Measurements from ENCODE around the gene ZNF205.
A peak's percentile ranks its signal among the peaks of the same experiment; 100 is the strongest.
"Not testable (repeated sequence)": the region's sequence is repeated elsewhere in the genome, so short reads cannot be mapped to it uniquely, and the experiment has no call there.

ZNF205 gene
- total RNA-seq, result 1.2 to 11.8 (median 4.8) reads per million in 18 experiments

DNA sequence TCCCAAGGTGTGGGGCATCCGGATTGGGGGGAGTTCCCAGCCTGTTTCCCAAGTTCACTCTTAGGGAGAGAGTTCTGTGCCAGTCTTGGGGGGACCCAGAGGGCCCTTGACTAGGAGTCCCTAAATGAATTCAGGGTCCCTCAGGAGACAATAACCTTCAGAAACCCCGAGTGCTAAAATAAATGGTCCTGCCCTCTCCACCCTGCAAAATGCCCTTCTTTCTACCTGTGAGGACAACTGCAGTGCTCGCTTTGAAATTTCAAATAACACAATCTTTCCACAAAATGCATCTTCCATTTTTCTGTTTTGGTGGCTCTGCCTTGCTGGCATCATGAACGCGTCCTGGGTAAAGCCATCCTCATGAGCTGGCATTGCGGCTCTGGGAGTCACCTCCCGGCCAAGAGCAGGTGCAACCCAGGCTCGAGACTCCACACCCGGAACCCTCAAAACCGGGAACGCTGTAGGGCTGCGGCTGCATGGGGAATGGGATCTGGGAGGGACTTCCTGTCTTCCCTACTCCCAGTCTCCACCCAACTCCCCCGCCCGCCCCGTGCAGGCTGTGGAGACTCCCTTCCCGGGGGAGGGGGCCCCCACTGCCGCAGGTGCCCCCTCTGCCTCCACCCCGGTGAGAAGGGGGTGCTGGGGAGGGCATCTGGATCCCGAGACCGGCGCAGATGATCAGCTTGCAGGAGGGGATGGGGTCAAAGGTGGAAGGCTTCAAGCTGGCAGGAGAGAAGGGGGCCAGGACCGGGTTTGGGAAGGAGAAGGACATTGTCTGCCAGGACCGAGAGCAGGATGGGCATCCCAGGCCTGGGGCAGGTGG lies at the start of gene ZNF205:
Gene ZNF205 (plus strand): TSS at position 529 of the 823 bp plus-strand sequence. CDS start 845 bp downstream, outside the sequence.
- DNase-seq, result peak; percentile 31 to 50

DNA sequence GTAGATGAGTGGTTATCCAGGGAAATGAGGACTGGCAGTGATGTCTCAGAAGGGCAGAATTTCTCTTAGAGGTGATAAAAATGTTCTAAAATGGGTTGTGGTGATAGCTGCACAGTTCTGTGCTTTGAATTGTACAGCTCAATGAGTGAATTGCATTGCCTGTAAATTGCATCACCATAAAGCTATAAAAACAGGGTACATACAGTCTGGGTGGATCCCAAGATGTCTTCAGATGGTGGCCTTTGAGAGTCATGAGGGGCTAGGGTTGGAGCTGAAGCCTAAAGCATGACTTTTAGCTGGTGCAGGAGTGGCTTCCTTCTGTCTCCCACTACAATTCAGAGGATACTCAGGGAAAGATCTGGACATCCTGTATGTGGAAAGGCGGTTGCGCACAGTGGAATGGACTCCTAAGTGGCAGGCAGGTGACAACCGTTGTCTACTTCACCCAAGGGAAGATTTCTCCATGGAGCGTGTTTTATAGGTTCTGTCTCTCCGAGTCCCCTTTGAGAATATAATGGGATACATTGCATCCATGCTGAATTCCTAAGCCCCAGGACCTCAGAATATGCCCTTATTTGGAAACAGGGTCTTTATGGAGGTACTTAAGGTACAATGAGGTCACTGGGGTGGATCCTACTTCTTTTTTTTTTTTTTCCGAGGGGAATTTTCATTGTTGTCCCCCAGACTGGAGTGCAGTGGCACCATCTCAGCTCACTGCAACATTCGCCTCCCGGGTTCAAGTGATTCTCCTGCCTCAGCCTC lies 48.6 kb upstream of the ZNF205 start:
- no peak for DNase-seq

DNA sequence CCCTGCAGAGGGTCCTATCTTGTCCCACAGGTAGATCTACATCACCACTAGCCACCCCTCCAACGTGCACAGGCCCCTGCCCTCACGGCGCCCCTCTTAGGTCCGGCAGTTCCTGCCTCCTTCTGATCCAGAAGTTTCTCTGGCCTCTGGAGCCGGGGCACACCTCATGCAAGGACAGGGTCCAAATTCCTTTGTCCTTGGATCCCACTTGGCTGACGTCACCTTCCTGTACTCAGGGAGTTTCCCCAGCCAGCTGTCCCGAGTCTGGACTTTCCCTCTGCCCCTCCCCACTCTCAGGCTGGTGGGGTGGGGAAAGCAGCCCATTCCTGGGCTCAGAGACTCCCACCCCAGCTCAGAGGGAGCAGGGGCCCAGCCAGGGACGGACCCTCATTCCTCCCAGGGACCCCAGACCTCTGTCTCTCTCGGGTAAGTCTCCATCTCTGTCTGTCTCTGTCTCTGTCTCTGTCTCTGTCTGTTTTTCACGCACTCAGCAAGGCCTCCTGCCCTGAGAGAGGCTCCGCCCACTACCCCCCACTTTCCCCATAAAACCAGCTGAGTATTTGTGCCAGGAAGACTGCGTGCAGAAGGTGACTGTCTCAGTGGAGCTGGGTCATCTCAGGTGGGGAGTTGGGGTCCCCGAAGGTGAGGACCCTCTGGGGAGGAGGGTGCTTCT lies 47.2 kb upstream of the ZNF205 start, which contains the start of gene IL32:
Gene IL32 (plus strand): TSS at position 572 of the 673 bp plus-strand sequence. CDS start 172 bp downstream, outside the sequence.
- DNase-seq, result no peak

DNA sequence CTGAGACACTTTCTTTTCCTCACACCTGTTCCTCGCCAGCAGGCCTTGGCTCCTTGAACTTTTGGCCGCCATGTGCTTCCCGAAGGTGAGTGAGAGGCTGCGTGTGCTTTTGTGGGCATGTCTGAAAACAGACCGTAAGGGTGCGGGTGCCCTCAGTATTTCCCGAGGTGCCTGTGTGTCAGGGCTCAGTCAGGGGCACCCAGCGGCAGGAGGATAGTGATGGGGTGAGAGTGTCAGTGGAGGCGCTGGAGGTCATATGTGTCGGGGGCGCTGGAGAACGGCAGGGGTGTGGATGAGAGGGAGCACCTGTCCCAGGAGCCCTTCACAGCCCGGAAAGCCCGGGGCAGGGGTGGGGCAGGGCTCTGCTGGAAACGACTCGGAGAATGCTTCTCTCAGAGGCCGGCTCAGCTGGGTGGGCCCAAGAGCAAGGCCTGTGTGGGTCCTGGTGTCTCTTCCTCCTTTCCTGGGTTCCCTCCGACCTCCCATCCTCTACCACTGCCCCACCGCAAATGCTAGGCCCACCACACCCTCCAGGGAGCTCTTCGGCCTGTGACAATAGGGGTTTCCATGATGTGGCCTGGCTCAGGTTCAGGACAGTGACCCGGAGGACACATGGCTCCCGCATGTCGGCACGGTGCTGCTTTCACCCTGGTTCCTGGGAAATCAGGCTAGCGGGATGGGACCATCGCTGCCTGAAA lies 46.5 kb upstream of the ZNF205 start:
- no peak for DNase-seq

DNA sequence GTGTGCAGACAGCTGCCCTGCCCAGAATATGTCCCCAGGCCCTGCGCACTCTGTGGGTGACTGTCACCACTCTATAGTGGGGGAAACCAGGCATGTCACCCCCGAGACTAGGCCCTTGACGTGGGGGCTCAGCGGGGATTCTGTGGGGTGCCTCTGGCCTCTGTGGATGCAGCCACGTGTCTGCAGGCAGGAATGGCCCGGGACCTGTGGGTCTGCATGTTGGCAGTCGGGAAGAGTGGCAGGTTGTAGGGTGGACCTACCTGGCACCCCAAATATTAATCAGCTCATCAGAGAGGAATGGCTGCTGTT lies 46.0 kb upstream of the ZNF205 start:
- no peak for DNase-seq

DNA sequence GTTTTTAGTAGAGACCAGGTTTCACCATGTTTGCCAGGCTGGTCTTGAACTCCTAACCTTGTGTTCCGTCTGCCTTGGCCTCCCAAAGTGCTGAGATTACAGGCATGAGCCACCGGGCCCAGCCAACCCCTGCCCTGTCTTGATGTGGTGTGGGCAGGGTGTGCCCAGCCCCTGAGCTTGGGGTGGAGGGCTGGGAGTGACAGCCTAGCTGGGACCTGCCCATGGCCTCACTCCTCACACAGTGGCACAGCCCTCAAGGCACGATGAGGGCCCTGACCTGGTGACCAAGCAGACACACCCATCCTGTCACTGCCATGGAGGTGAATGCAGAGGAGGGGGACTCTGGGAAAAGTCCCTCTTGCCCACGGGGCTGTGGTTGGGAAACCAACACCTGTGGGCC lies 43.9 kb upstream of the ZNF205 start:
- DNase-seq, result no peak

DNA sequence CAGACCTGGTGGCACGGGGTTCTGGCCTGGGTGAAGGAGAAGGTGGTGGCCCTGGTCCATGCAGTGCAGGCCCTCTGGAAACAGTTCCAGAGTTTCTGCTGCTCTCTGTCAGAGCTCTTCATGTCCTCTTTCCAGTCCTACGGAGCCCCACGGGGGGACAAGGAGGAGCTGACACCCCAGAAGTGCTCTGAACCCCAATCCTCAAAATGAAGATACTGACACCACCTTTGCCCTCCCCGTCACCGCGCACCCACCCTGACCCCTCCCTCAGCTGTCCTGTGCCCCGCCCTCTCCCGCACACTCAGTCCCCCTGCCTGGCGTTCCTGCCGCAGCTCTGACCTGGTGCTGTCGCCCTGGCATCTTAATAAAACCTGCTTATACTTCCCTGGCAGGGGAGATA lies 43.2 kb upstream of the ZNF205 start:
- DNase-seq, result not testable (repeated sequence)

DNA sequence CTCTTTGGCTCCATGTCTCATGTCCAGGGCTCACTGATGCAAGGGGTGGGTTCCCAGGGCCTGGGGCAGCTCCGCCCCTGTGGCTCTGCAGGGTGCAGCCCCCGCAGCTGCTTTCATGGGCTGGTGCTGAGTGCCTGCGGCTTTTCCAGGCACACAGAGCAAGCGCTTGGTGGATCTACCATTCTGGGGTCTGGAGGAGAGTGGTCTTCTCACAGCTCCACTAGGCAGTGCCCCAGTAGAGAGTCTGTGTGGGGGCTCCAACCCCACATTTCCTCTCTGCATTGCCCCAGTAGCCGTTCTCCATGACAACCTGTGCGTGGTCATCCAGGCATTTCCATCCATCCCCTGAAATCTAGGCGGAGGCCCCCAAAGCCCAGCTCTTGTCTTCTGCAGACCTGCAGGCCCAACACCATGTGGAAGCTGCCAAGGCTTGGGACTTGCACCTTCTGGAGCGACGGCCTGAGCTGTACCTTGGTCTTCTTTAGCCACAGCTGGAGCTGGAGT lies 41.7 kb upstream of the ZNF205 start:
- no peak for DNase-seq

DNA sequence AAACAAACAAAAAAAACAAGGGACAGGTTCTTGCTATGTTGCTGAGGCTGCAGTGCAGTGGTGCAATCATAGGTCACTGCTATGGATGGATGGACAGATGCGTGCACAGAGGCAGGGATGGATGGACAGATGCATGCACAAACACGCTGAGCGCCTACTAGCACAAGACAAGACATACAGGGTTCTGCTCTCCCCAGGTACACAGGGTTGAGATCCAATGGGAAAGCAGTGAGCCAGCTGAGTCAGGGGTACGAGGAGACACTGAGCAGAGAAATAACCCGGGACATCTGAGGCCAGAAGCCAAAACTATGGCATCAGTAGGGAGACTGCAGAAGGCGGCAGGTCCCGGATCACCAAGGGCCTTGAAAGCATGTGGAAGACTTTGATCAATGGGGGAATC lies 40.7 kb upstream of the ZNF205 start:
- no peak for DNase-seq

DNA sequence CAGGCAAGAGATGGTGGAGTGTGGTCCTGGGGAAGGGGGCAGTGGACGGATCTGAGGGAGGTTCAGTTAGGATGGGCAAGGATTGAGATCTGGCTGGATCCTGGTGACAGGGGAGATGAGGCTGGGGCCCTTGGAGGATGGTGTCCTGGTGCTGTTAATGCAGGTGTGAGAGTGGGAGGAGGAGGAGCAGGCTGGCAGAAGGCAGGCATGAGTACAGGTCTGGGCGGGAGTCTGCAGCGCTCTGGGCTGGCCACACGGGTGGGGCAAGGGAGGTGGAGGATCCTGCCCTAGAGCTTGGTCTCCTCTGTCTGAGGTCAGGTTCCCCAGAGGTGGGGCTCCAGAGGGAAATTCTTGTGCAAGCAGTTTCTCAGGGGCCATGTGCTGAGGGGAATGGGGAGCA lies 40.2 kb upstream of the ZNF205 start:
- DNase-seq, result not testable (repeated sequence)

DNA sequence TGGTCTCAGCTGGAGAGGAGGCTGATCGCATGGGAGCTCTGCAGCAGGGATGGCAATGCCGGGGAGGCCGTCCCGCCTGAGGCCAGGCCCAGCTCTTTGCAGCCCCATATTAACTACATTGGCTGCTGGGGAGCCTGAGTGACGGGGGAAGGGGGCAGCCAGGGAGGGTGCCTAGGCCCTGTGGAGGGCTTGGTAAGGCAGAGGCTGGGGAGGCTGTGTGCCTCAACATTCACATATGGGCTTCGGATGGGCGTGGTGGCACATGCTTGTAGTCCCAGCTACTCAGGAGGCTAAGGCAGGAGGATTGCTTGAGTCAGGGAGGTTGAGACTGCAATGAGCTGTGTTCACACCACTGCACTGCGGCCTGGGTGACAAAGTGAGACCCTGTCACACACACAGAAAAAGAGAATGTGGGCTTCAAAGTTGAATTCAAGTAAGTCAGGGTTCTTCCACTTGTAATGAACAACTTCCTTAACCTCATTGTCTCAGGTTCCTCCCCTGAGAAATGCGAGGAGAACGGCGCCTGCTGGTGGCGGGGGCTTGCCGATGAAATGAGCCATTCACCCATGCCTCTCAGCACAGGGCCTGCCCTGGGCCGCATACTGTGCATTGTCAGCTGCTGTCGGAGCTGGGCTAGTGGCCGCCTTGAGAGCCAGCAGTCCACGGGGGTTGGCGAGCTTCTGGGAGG lies 39.7 kb upstream of the ZNF205 start:
- DNase-seq, result not testable (repeated sequence)

DNA sequence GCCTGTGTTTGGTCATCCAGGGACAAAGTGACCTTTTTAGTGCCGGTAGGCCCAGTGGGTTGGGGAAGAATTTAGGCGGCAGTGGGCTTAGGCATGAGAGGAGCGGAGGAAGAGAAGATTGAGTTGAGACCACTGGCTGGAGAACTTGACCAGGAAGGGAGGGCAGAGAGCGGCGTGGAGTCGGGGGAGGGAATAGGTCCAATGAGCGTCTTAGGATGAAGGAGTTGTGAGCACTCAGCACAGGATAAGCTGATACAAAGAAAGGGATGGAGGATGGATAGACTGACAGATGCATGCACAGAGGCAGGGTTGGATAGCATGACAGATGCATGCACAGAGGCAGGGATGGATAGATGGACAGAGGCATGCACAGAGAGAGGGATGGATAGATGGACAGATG lies 38.9 kb upstream of the ZNF205 start:
- DNase-seq, result no peak

DNA sequence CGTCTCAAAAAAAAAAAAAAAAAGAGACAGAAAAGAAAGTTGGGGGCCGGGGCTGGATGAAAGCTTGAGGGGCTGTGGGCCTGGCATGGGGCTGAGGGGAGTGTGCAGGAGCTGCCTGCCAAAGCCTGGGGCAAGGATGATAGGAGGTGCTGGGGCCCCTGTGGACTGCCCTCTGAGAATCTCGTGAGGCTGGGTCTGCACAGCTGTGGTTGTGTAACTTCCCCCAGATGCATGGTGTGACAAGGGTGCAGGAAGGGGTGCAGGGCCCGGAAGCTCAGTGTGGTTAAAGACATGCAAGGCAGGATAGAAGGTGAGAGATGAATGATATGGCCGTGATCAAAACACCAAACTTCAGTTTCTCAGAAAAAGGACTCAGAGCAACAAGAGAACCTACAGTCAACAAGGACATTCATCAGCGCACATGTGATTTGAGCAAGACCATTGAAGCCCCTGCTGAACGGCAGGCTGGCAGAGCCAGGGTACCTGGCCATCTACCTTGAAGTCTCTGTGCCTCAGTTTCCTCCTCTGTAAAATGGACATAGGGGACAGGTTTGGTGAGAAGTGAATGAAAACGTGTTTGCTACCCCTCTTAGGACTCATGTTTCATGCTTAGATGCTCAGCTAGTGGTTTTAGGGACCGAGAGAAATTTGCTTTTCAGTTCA lies 37.4 kb upstream of the ZNF205 start:
- DNase-seq, result peak in 1 of 2 donors; percentile 8

DNA sequence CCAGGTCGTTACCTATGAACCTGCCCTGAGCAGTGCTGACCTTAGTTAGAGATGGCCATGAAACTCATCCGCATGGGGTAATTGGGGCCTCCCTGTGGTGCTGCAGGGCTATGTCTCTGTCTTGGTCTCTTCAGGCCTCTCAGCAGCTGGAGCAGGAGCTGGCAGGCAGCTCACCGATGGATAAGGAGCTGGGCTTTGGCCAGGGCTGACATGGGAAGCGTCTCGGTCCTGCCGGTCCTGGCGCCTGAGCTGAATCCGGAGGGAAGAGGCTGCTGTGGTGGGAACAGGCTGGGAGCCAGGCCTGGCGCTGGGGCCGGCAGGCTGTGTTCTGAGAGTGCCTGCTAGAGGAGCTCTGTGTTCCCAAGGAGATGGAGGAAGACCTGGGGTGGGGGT lies 36.9 kb upstream of the ZNF205 start:
- DNase-seq, result no peak

DNA sequence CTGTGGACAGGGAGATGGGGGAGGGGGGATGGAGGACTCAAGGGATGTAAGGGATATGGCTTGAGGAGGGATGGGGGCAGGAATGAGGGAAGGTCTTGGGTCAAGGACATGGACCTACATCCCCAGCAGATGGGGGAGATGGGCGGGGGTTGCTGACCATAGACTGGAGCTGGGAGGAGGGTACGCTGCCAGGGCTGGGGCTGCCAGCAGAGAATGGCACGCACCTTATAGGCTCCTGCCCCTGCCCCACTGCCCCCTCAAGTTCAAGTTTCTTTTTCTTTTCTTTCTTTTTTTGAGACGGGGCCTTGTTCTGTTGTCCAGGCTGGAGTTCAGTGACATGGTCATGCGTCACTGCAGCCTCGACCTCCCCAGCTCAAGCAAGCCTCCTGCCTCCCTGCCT lies 36.4 kb upstream of the ZNF205 start:
- DNase-seq, result not testable (repeated sequence)

DNA sequence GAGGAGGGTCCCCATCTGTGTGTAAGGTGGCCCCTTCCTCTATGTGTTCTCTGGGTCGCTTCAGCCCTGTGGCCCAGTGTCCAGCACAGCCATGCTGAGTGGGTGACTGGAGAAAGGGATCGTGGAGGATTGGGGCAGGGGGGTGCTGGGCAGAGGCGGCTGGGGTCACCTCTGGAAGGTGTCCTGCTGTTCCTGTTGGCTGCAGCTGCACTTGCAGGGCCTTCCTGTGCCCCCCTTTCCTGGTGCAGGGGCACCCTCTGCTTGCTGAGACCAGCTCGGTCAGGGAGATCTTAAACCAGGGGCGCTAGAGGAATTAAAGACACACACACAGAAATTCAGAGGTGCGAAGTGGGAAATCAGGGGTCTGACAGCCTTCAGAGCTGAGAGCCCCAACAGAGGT lies 35.8 kb upstream of the ZNF205 start:
- DNase-seq, result no peak

DNA sequence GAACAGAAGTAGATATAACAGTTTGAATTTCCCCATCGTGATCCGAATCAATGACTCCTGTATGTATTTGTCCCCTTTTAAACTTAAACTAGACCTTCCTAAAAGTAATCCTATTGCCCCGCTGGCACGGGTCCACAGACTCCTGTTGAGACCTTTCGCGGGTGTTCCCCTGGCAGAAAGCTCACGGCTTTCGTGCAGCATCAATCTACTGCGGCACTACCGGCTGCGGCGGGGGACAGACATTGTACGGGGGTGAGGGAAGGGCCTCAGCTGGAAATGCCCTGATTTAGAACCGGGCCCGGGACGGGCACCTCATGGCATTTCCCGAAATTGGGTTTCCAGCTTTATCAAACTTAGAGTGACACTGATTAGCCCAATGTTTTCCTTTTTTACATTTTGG lies 32.4 kb upstream of the ZNF205 start:
- DNase-seq, result no peak

DNA sequence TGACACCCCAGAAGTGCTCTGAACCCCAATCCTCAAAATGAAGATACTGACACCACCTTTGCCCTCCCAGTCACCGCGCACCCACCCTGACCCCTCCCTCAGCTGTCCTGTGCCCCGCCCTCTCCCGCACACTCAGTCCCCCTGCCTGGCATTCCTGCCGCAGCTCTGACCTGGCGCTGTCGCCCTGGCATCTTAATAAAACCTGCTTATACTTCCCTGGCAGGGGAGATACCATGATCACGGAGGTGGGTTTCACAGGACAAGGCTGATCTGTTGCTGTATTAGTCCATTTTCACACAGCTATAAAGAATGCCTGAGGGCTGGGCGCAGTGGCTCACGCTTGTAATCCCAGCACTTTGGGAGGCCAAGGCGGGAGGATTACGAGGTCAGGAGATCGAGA lies 30.4 kb upstream of the ZNF205 start:
- not testable (repeated sequence) for DNase-seq

DNA sequence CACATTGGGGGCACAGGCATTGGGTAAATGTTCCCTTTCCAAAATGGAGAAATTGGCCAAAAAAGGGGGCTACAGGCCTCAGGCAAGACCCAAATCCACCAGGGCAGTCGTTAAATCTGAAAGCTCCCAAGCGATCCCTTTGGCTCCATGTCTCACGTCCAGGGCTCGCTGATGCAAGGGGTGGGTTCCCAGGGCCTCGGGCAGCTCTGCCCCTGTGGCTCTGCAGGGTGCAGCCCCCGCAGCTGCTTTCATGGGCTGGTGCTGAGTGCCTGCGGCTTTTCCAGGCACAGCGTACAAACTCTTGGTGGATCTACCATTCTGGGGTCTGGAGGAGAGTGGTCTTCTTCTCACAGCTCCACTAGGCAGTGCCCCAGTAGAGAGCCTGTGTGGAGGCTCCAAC lies 29.0 kb upstream of the ZNF205 start:
- DNase-seq, result not testable (repeated sequence)

DNA sequence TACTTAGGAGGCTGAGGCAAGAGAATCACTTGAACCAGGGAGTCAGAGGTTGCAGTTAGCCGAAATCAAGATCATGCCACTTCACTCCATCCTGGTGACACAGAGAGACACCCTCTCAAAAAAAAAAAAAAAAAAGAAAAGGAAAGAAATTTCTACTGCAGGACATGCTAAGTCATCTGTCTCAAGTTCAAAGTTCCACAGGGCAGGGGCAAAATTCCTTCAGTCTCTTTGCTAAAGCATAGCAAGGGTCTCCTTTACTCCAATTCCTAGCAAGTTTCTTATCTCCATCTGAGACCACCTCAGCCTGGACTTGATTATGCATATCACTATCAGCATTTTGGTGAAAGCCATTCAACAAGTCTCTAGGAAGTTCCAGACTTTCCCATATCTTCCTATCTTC lies 27.9 kb upstream of the ZNF205 start:
- DNase-seq, result no peak

DNA sequence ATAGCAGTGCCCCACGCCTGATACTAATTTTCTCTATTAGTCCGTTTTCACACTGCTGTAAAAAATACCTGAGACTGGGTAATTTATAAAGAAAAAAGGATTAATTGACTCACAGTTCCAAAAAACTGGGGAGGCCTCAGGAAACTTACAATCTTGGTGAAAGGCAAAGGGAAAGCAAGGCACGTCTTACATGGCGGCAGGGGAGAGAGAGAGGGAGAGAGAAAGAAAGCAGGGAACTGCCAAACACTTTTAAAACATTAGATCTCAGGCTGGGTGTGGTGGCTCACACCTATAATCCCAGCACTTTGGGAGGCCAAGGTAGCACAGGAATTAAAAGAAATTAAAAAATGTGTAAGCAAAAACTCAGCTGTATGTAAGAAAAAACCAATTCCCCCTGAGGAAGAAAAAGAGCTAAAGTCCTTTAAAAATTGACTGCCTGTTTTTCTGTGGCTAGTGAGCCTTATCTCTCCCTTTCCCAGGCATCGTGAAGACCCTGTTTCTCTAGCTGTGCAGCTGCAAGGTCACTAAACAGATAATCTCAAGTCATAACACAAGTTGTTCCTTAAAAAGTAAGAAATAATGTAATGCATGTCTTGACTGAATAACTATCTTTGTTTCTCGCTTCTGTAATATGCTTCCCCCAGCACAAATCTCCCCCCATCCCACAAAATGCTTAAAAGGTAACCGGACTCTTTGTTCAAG lies 27.3 kb upstream of the ZNF205 start:
- DNase-seq, result no peak
